GM12872 (cell line): ENCODE results near the gene MIPEP.

Experiments used
- TF ChIP-seq, protein P1 (sequence below): IDR thresholded peaks from 3 replicates; pipeline ENCODE4 v1.5.1; 2011; ENCODE audit warnings: low read depth, mild to moderate bottlenecking, low read length, moderate library complexity; ENCODE audit not compliant: insufficient read depth

The MIPEP gene

DNA sequence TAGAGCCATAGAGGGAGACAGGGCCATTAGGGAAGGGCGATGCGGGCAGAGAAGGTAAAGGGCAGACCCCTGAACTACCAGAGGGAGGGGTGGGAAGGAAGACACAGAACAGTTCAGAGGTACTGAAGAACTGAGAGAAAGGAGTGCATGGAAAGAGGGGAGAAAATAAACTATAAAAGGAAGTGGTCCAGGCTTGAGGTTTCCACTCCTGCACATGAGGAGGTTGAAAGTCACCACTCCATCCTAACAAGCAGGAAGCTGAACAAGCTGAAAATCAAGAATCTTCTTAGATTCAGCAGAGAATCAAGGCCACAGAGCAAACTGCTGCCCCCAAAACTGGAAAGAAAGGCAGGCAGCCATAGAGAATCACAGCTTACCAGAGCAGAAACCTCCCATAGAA is 45.1 kb downstream of the MIPEP start:
- TF ChIP-seq, protein P1, sequence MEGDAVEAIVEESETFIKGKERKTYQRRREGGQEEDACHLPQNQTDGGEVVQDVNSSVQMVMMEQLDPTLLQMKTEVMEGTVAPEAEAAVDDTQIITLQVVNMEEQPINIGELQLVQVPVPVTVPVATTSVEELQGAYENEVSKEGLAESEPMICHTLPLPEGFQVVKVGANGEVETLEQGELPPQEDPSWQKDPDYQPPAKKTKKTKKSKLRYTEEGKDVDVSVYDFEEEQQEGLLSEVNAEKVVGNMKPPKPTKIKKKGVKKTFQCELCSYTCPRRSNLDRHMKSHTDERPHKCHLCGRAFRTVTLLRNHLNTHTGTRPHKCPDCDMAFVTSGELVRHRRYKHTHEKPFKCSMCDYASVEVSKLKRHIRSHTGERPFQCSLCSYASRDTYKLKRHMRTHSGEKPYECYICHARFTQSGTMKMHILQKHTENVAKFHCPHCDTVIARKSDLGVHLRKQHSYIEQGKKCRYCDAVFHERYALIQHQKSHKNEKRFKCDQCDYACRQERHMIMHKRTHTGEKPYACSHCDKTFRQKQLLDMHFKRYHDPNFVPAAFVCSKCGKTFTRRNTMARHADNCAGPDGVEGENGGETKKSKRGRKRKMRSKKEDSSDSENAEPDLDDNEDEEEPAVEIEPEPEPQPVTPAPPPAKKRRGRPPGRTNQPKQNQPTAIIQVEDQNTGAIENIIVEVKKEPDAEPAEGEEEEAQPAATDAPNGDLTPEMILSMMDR: no peak

DNA sequence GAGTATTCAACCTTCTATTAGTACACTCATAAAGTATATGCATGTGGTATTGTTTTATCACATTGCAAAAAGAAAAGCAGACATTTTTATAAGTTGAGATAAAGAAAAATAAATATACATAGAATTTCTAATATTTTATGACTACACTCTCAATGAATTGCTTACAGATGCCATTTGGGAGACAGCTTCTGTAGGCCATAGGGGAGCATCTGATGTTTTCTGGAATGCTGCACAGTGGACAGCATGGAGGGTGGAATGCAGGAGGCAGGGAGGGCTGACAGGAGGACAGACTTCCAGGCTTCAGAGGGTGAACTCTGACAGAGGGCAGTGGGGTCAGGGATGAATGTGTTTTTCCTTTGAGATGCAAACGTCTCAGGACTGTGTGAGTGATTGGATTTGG is 45.8 kb downstream of the MIPEP start:
- TF ChIP-seq, protein P1: no peak

DNA sequence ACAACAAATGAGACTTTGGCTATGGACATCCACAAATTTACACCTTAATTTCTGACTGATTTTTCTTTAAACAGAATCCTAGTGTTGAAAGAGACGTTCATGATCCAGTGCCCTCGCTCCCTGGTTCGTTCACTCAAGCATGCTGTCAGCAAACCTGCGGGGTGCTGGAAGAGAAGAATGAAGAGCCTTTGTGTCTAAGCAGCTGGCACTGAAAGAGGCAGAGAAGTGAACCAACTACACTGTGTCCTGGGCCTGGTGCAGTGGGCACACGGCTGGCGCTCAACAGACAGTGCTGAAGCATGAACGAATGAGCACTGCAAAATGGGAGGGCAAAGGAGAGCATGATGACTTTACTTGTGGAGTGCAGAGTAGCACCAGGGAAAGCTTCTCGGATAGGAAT is 46.8 kb downstream of the MIPEP start:
- TF ChIP-seq, protein P1: no peak

DNA sequence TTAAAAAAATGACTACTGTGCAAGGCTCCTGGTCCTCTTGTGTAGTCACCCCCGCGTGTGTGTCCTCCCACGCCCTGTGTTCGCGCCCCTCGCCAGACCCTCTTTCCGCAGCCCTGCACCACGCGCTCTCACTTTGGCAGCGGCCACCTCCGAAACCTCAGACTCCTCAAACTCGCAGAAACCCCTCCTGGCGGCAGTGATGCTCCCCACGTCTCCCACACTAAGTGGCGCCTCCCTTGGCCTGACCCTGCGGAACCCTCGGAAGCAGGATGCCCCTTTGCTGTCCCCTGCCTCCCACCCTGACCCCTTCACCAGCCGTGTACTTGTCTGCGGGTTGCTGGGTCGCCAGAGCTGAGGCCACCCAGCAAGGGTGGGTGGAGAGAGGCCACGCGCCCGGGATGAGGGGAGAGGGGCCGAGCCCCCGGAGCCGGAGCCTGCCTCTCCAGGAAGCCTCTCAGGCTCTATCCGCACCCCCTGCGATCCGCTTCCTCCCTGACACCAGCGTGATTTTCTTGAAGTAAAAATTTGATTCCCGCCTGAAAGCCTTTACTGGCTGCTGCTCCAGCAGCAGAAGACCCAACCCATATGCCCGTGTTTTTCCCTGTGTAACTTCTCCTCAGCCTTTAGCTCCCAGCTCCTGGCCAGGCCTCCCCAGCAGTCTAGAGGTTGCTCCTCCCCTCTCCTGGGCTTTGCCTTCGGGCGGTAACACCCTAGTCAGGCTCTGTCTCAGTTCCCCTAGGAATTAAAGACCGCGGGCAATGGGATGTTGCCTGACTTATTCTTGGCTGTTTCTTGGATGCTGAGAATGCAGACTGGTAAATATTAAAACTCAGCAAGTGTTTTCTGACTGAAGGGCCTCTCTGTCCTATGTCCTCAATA is 55.2 kb downstream of the MIPEP start:
- TF ChIP-seq, protein P1: no peak

DNA sequence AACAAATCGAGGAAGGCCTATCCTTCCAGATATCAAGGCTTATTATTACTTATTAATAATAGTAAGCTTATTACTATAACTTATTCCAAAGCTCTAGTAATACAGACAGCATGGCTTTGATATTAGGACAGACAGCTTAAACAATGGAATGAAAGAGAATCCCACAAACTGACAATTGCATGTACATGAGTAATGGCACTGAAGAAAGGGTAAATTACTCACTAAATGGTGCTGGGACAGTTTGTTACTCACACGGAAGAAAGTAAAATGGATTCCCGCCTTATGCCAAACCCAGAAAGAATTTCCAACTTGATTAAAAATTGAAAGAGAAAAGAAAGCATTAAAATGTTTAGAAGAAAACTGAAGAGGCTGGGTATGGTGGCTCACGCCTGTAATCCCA is 60.3 kb downstream of the MIPEP start:
- TF ChIP-seq, protein P1: no peak

DNA sequence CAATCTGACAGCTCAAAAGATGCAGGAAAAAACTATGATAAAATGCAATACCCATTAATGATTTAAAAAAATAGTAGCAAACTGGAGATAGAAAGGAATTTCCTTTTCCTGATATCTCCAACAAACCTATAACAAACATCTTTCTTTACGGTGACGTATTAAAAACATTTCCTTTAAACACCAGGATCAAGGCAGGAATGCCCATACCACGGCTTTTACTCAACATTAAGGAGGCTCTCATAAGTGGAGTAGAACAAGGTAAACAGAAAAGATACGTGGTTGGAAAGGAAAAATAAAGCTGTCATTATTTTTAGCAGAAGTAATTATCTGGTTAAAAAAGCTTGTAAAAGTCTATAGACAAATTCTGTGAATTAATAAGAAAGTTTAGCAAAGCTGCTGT is 61.1 kb downstream of the MIPEP start:
- TF ChIP-seq, protein P1: no peak

DNA sequence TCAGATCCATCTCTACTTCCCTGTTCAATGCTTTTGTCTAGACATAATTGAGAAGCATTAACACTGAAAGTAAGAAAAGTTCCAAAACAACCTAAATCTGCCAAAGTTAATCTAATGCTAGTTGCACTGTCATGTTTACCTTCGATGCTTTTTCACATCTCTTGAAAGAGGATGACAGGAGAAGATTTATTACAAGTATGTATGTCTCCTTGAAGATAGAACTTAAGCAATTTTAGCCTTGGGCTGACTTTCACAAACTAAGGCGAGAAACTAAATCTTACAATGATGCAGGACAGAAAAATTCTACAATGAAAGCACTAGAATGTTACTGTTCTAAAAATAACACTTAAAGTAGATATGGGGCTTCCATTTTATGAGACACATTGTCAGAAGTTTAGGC is 64.0 kb downstream of the MIPEP start:
- TF ChIP-seq, protein P1: no peak
